HG02840 (cell line): Measurements from ENCODE around the gene PLPP1.
"Not testable (repeated sequence)": the region's sequence is repeated elsewhere in the genome, so short reads cannot be mapped to it uniquely, and the experiment has no call there.

Experiments
- ATAC-seq: cut with Tn5 transposase; IDR thresholded peaks from one replicate; pipeline ENCODE4 v1.9.1; 2021; ENCODE audit warnings: mild to moderate bottlenecking, moderate library complexity, moderate number of reproducible peaks; ENCODE audit not compliant: unreplicated experiment, low FRiP score

PLPP1 gene

DNA sequence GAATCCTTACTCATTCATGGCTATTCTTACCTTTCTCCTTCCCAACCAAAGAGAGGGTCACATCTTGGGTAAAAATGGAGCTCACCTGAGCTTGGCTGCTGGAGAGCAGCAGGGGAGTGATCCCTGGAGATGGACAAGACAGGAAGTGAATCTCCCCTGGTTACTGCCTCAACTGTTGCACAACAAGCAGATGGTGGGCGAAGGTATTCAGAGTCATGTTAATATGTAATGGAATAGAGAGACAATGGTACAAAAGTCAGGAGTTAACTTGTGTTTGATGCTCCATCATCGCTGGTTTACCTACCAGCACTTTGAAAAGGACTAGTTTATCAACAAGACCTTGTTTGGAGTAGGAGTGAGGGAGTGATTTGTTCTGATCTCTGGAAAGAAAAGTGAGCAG is 13.0 kb upstream of the PLPP1 start:
- ATAC-seq: no peak

DNA sequence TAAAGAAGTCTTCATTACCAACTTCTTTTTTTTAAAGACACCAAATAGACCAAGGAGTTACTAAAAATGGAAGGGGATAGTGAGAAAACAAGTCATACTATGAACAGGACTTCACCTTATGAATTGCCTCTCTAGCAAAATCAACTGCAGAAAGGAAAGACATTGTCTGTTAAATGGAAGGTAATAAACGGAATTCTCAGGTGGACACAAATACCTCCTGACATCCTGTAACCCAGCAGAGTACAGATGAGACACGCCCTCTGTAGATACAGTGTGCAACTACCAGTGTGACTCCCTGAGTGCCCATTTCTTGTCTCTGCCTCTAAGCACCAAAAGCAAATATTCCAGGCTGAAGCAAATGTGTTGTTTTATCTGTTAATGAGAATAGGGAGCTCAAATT is 12.2 kb upstream of the PLPP1 start:
- ATAC-seq: no peak

DNA sequence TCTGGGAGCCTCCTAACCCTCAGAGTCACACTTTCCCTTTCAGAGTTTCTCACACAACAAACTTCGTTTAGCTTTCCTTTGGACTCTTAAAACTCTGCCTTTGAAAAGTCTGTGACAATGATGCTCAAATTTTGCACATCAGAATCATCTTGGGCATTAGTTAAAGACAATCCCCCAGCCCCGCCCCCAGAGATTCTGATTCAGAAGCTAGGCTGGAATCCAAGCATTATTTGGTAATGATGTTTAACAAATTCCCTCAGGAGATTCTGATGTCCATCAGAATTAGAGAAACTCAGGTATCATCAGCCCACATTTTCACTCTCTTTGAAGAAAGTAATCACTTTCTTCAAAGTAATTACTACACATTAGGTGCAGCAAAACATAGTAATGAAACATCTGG is 9.6 kb upstream of the PLPP1 start:
- no peak for ATAC-seq

GRCh38 chr5:55541056-55541635 is 6.4 kb upstream of the PLPP1 start:
- no peak for ATAC-seq

DNA sequence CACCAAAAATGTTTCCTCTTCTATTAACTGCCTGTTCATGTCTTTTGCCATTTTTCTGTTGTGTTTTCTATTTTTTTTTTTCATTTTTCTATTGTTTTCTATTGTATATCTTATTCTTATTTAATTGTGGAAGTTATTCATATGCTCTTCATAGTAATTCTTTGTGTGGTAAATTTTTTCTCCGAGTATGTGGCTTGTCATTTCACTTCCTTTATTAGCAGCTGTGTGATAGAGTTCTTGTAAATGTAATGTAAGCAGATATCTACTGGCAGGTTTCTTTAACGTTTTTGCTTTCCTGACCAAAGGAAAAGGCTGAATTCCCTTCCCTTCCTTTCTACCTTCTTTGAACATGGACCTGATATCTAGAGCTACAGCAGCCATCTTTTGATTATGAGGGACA is 5.8 kb upstream of the PLPP1 start:
- ATAC-seq: no peak

GRCh38 chr5:55540024-55540423 is 5.3 kb upstream of the PLPP1 start:
- ATAC-seq: no peak

GRCh38 chr5:55538661-55539060 is 3.9 kb upstream of the PLPP1 start:
- ATAC-seq: no peak

DNA sequence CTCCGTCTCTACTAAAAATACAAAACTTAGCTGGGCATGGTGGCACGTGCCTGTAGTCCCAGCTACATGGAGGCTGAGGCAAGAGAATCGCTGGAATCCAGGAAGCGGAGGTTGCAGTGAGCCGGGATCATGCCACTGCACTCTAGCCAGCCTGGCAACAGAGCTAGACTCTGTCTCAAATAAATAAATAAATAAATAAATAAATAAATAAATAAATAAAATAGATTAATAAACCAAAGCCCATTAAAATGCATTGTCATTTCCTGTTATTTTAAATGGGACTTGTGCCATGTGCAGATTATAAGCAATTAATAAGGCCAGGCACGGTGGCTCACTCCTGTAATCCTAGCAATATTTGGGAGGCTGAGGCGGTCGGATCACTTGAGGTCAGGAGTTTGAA is 2.6 kb upstream of the PLPP1 start:
- ATAC-seq: not testable (repeated sequence)

GRCh38 chr5:55535199-55535905 is 588 bp upstream of the PLPP1 start:
- peak; percentile 20 for ATAC-seq

DNA sequence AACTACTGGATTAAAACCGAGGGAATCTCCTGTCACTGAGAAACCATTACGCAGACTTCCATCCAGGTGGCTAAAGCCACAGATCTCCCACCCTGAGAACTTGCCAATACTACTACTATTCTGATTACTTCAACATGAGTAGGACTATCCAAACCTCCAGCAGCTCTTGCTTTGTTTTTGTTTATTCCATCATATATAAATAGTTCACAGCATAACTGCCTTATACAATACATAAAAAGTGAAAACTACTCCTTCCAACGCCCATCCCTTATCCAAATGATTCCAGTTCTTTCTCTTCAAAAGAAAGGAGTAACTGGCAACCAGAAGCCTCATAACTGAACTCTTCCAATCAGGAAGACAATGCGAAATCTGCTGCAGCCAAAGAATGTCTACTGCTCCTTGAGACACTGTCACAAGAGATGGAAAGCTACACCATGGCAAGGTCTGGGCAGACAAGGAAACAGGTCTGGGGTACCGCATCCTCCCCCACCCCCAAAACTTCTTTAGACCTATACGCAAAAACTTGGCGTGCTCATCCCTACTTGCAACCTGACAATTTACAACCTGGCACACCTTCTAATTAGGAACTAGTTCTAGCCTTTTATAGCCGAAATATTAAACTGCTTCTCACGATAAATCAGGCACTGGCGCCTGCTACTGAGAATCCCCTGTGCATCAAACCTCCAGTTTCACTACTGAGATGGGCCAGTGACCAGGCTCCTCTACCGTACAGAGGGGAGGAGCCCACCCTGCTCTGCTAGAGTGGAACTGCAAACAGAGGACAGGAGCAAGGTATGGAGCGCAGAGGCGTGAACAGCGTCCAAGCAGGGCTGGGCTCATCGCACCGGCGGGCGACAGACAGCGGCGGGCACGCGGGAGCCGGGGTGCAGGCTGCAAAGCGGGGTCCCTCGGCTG is 986 bp downstream of the PLPP1 start:
- peak; percentile 29 for ATAC-seq

- ATAC-seq: no peak
Measured at GRCh38 chr5:55530669-55531068, 4.1 kb downstream of the PLPP1 start.

GRCh38 chr5:55524816-55525215 is 9.9 kb downstream of the PLPP1 start:
- ATAC-seq: no peak

DNA sequence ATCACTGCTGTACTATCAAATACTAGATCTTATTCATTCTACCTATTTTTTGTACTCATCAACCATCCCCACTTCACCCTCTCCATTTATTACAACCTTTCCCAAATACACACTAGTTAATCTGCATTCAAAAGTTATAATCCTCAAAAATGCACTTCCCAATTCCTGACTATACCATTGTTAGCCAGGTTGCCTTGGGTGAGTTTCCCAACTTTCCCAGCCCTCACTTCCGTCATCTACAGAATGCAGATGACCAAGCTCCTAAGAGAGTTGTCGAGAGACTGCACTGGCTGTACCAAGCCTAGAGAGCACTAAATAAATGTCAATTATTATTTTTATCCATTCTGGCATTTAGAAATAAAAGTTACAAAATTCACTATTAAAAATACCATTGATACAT is 11.5 kb downstream of the PLPP1 start:
- no peak for ATAC-seq

DNA sequence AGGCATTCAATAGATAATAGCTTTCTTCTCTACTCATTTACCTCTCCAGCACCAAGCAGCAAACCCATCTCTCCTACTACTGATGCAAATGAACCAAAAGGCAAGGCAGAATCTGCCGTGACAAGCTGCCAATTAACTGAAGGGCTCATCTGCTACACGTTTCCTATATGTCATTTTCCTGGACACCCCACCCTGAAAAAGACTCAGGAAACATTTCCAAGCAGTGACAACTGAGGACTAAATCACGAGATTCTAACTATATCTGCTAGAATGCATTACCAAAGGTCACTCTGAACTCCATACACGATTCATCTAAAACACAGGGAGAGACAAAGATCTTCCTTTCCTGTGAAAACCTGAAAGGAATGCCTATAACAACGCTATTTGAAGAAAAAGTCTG is 12.9 kb downstream of the PLPP1 start:
- no peak for ATAC-seq

DNA sequence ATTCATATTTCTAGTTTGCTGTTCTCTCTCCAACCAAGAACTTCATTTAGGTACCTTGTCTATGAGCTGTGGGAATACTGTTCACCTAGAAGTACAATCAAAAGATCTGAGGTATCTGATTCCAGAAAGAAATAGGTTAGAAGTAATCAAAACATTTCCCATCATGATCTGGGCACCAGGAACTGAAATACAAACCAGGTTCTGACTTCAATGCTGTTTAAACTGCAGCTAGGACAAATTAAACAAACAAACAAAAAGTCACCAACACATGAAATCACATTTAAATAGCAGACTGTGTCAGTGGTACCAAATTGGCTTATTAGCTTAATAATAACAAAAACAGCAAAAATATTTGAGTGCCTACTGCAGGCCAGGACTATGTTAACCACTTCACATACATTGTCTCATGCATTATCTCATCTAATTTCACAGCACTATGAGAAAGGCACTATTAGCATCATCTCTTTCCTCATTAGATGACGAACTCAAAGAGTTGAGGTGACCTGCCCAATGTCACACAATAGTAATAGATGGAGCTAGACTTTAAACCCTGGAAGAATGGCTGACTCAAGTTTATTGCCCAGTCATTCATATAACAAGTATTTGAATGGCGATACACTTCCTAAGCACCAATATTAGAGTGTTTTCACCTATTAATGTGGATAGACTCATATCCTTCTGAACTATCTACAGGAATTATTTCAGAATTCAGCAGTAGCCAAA is 14.5 kb downstream of the PLPP1 start:
- no peak for ATAC-seq

DNA sequence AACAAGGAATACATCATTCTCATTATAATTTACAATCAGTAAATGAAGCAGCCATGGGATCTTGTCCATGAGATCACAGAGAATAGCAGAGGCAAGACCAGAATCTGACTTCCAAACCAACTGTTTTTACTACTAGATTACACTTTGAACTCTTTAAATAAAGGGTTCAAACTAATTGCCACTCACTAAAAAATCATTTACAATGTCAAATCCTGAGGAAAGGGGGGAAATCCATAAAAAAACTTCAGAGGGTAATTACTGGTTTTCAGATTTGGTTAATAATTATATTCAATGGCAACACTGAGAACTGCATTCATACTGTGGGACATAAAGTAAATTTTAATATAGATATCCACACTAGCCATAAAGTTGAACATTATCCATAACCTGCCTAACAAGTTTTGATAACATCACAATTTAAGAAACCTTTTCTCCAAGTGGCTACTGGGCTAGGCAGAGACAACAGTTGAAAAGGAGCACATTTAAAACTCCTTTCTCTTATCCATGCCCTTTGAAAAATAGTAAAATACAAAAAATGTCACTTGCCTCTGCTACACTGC is 15.9 kb downstream of the PLPP1 start:
- no peak for ATAC-seq

DNA sequence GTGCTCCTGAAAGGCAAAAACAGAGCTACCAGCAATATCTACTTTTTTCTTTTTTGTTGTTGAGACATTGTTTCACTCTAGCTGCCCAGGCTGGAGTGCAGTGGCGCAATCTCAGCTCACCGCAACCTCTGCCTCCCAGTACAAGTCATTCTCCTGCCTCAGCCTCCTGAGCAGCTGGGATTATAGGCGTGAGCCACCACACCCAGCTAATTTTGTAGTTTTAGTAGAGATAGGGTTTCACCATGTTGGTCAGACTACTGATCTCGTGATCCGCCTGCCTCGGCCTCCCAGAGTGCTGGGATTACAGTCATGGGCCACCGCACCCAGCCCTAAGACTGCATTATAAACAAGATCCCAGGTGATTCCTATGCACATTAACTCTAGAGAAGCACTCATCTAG is 17.0 kb downstream of the PLPP1 start:
- no peak for ATAC-seq

- ATAC-seq: no peak
Measured at GRCh38 chr5:55511010-55511409, 23.8 kb downstream of the PLPP1 start.

GRCh38 chr5:55510523-55510880 is 24.3 kb downstream of the PLPP1 start:
- ATAC-seq: no peak

DNA sequence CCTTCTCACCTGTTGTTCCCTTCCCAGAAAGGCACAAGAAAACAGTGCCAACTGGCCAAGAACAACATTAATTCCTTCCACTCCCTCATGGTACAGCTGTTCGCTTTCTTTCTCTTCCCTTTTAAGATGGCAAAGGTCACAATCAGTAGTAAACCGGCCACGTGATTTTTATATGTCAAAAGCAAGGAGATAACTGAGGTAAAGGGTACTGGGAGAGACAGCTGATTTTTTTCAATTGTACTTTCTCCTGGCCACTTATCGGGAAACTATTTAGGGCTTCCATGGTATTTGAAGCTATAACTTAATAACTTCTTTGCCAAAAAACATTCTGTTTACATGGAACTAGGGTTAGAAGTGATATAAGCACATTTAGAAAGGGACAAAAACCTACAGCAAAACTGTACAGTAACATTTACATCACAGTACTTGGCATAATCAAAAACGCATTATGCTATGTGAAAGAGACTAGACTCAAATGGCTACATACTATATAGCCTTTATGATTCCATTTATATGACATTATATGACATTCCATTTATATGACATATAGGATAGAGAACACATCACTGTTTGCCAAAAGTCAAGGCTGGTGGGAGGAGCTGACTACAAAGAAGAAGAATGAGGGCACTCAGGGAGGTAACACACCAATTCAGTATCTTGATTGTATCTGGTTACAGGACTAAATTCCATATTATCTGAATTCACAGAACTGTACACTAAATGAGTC is 24.8 kb downstream of the PLPP1 start:
- ATAC-seq: no peak
